ENCODE results near the gene ATP6V1G3. TPM values are rescaled to one million over a fixed set of nuclear protein-coding genes. Genes with fewer than 3 reads are reported as not detected.
"Not testable (repeated sequence)": the region's sequence is repeated elsewhere in the genome, so short reads cannot be mapped to it uniquely, and the experiment has no call there.

The ATP6V1G3 gene
- total RNA-seq, 2 donors from 2014 or later, result not detected

- no peak for ATAC-seq (replicated peaks)
- H3K27me3 Mint-ChIP-seq, result no peaks in the 10 kb centered on the region
- H3K27ac Mint-ChIP-seq, result no peak overlapping the region
- H3K4me1 Mint-ChIP-seq, result peaks cover 8% of the 10 kb centered on the region
- H3K9me3 Mint-ChIP-seq, result peaks cover 4% of the 10 kb centered on the region
- no peaks in the 10 kb centered on the region for H3K36me3 Mint-ChIP-seq (ENCODE audit: low read depth)
- no peak overlapping the region for H3K4me3 Mint-ChIP-seq
Measured at GRCh38 chr1:198496216-198497143, 44.0 kb downstream of the ATP6V1G3 start.

- Mint-ChIP-seq H3K4me3 (no peak overlapping the region), H3K9me3 (peaks cover 4% of the 10 kb centered on the region), H3K27ac (no peak overlapping the region), H3K27me3 (no peaks in the 10 kb centered on the region), H3K36me3 (ENCODE audit: low read depth) (no peaks in the 10 kb centered on the region), H3K4me1 (peaks cover 8% of the 10 kb centered on the region)
- ATAC-seq (replicated peaks), result no peak
Measured at GRCh38 chr1:198495631-198496030, 44.8 kb downstream of the ATP6V1G3 start.

GRCh38 chr1:198494658-198495103 is 45.8 kb downstream of the ATP6V1G3 start:
- Mint-ChIP-seq H3K27ac (no peak overlapping the region), H3K4me3 (no peak overlapping the region), H3K36me3 (ENCODE audit: low read depth) (no peaks in the 10 kb centered on the region), H3K27me3 (no peaks in the 10 kb centered on the region), H3K4me1 (peaks cover 8% of the 10 kb centered on the region), H3K9me3 (no peaks in the 10 kb centered on the region)
- ATAC-seq (replicated peaks), result no peak

- Mint-ChIP-seq H3K4me3 (no peak overlapping the region), H3K4me1 (peaks cover 8% of the 10 kb centered on the region), H3K27ac (no peak overlapping the region), H3K27me3 (no peaks in the 10 kb centered on the region), H3K36me3 (ENCODE audit: low read depth) (no peaks in the 10 kb centered on the region), H3K9me3 (no peaks in the 10 kb centered on the region)
- ATAC-seq (replicated peaks), result no peak
Measured at GRCh38 chr1:198494139-198494538, 46.3 kb downstream of the ATP6V1G3 start.

- no peak for ATAC-seq (replicated peaks)
- H3K27me3 Mint-ChIP-seq, result no peaks in the 10 kb centered on the region
- no peaks in the 10 kb centered on the region for H3K9me3 Mint-ChIP-seq
- H3K4me1 Mint-ChIP-seq, result peaks cover 8% of the 10 kb centered on the region
- no peak overlapping the region for H3K4me3 Mint-ChIP-seq
- H3K27ac Mint-ChIP-seq, result no peak overlapping the region
- no peaks in the 10 kb centered on the region for H3K36me3 Mint-ChIP-seq (ENCODE audit: low read depth)
Measured at GRCh38 chr1:198493329-198493728, 47.2 kb downstream of the ATP6V1G3 start.

GRCh38 chr1:198492872-198493271 is 47.6 kb downstream of the ATP6V1G3 start:
- Mint-ChIP-seq H3K27me3 (no peaks in the 10 kb centered on the region), H3K4me1 (peaks cover 7% of the 10 kb centered on the region), H3K9me3 (no peaks in the 10 kb centered on the region), H3K27ac (no peak overlapping the region), H3K4me3 (no peak overlapping the region), H3K36me3 (ENCODE audit: low read depth) (no peaks in the 10 kb centered on the region)
- no peak for ATAC-seq (replicated peaks)

GRCh38 chr1:198491596-198491995 is 48.9 kb downstream of the ATP6V1G3 start:
- Mint-ChIP-seq H3K27me3 (no peaks in the 10 kb centered on the region), H3K4me1 (no peaks in the 10 kb centered on the region), H3K27ac (no peak overlapping the region), H3K4me3 (no peak overlapping the region), H3K9me3 (no peaks in the 10 kb centered on the region), H3K36me3 (ENCODE audit: low read depth) (no peaks in the 10 kb centered on the region)
- ATAC-seq (replicated peaks), result no peak

- Mint-ChIP-seq H3K9me3 (no peaks in the 10 kb centered on the region), H3K36me3 (ENCODE audit: low read depth) (no peaks in the 10 kb centered on the region), H3K27me3 (no peaks in the 10 kb centered on the region), H3K4me3 (no peak overlapping the region), H3K27ac (no peak overlapping the region), H3K4me1 (no peaks in the 10 kb centered on the region)
- ATAC-seq (replicated peaks), result no peak
Measured at GRCh38 chr1:198491028-198491427, 49.5 kb downstream of the ATP6V1G3 start.

GRCh38 chr1:198490224-198490623 is 50.3 kb downstream of the ATP6V1G3 start:
- Mint-ChIP-seq H3K36me3 (ENCODE audit: low read depth) (no peaks in the 10 kb centered on the region), H3K27ac (no peak overlapping the region), H3K4me1 (no peaks in the 10 kb centered on the region), H3K27me3 (no peaks in the 10 kb centered on the region), H3K4me3 (no peak overlapping the region), H3K9me3 (no peaks in the 10 kb centered on the region)
- no peak for ATAC-seq (replicated peaks)

GRCh38 chr1:198486903-198487302 is 53.6 kb downstream of the ATP6V1G3 start:
- Mint-ChIP-seq H3K4me3 (no peak overlapping the region), H3K9me3 (no peaks in the 10 kb centered on the region), H3K36me3 (ENCODE audit: low read depth) (no peaks in the 10 kb centered on the region), H3K27me3 (no peaks in the 10 kb centered on the region), H3K27ac (no peak overlapping the region), H3K4me1 (no peaks in the 10 kb centered on the region)
- ATAC-seq (replicated peaks), result no peak

GRCh38 chr1:198483645-198484044 is 56.8 kb downstream of the ATP6V1G3 start:
- ATAC-seq (replicated peaks), result no peak
- Mint-ChIP-seq H3K4me3 (no peak overlapping the region), H3K4me1 (no peaks in the 10 kb centered on the region), H3K9me3 (peaks cover 4% of the 10 kb centered on the region), H3K27me3 (no peaks in the 10 kb centered on the region), H3K36me3 (ENCODE audit: low read depth) (no peaks in the 10 kb centered on the region), H3K27ac (no peak overlapping the region)

GRCh38 chr1:198483006-198483405 is 57.5 kb downstream of the ATP6V1G3 start:
- no peaks in the 10 kb centered on the region for H3K4me1 Mint-ChIP-seq
- peaks cover 4% of the 10 kb centered on the region for H3K9me3 Mint-ChIP-seq
- no peaks in the 10 kb centered on the region for H3K27me3 Mint-ChIP-seq
- no peaks in the 10 kb centered on the region for H3K36me3 Mint-ChIP-seq (ENCODE audit: low read depth)
- no peak overlapping the region for H3K4me3 Mint-ChIP-seq
- no peak for ATAC-seq (replicated peaks)
- H3K27ac Mint-ChIP-seq, result no peak overlapping the region

GRCh38 chr1:198481661-198482060 is 58.8 kb downstream of the ATP6V1G3 start:
- H3K4me3 Mint-ChIP-seq, result no peak overlapping the region
- H3K27me3 Mint-ChIP-seq, result no peaks in the 10 kb centered on the region
- no peaks in the 10 kb centered on the region for H3K36me3 Mint-ChIP-seq (ENCODE audit: low read depth)
- no peaks in the 10 kb centered on the region for H3K4me1 Mint-ChIP-seq
- no peak overlapping the region for H3K27ac Mint-ChIP-seq
- peaks cover 4% of the 10 kb centered on the region for H3K9me3 Mint-ChIP-seq
- no peak for ATAC-seq (replicated peaks)

GRCh38 chr1:198480876-198481275 is 59.6 kb downstream of the ATP6V1G3 start:
- H3K4me3 Mint-ChIP-seq, result no peak overlapping the region
- no peak for ATAC-seq (replicated peaks)
- no peak overlapping the region for H3K27ac Mint-ChIP-seq
- H3K4me1 Mint-ChIP-seq, result no peaks in the 10 kb centered on the region
- no peaks in the 10 kb centered on the region for H3K36me3 Mint-ChIP-seq (ENCODE audit: low read depth)
- H3K27me3 Mint-ChIP-seq, result no peaks in the 10 kb centered on the region
- H3K9me3 Mint-ChIP-seq, result peaks cover 4% of the 10 kb centered on the region

- not testable (repeated sequence) for H3K27me3 Mint-ChIP-seq; H3K4me3 Mint-ChIP-seq; H3K9me3 Mint-ChIP-seq; H3K4me1 Mint-ChIP-seq; H3K36me3 Mint-ChIP-seq (ENCODE audit: low read depth); H3K27ac Mint-ChIP-seq; ATAC-seq (replicated peaks)
Measured at GRCh38 chr1:198477354-198477753, 63.1 kb downstream of the ATP6V1G3 start.

All from activated T-helper 17 cell treated with anti-CD3 and anti-CD28 coated beads, Interleukin-2, amount 50 U/mL, for 72 hours (primary cell).